HG03460 (cell line): ENCODE results near the gene SCFD1.
"Not testable (repeated sequence)": the region's sequence is repeated elsewhere in the genome, so short reads cannot be mapped to it uniquely, and the experiment has no call there.

Experiments used
- ATAC-seq: cut with Tn5 transposase; IDR thresholded peaks from one replicate; pipeline ENCODE4 v1.9.1; 2021; ENCODE audit not compliant: unreplicated experiment

SCFD1 gene

GRCh38 chr14:30608533-30609006 lies 13.5 kb upstream of the SCFD1 start:
- no peak for ATAC-seq

DNA sequence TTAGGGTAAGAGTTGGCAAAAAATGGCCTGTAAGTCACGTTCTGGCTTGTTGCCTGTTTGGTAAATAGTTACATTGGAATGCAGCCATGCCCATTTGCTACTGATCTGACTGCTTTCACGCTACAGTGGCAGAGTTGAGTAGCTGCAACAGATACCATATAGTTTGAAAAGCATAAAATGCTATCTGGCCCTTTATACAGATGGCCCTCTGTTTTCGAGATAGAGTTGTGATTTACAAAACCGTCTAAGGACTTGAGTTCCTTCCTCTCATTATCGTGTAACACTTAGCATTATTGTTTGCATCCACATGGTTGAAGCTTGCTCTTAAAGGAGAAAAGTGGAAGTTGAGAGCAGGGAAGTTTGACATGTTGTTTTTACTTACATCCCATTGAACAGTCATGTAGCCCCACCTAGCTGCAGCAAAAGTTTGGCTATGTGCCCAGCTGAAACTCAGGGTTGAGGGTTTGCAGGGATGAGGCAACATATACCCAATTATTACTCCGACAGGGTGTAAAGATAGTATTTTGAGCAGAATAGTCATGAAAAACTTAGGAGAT lies 11.3 kb upstream of the SCFD1 start:
- ATAC-seq = no peak

GRCh38 chr14:30614155-30614554 lies 8.0 kb upstream of the SCFD1 start:
- no peak for ATAC-seq

DNA sequence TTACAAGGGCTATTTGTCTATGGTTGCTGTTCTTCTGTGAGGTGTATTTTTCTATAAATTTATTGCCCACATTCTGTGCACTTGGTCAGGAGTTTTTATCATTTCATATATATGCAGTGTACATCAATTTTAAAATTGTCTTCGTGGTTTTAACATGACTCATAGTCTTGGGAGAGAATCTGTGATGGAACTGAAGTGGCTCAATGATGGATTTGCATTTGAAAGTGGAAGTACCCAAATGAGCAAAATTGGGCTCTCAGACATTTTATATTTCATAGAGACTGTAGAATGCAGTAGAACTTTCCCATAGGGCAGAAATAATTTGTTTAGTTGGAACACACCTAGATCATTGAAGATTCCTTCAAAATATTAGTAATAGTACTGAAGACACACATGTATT lies 1.9 kb upstream of the SCFD1 start:
- ATAC-seq = peak; percentile 37

GRCh38 chr14:30621354-30621939 lies 672 bp upstream of the SCFD1 start:
- ATAC-seq = peak; percentile 11

DNA sequence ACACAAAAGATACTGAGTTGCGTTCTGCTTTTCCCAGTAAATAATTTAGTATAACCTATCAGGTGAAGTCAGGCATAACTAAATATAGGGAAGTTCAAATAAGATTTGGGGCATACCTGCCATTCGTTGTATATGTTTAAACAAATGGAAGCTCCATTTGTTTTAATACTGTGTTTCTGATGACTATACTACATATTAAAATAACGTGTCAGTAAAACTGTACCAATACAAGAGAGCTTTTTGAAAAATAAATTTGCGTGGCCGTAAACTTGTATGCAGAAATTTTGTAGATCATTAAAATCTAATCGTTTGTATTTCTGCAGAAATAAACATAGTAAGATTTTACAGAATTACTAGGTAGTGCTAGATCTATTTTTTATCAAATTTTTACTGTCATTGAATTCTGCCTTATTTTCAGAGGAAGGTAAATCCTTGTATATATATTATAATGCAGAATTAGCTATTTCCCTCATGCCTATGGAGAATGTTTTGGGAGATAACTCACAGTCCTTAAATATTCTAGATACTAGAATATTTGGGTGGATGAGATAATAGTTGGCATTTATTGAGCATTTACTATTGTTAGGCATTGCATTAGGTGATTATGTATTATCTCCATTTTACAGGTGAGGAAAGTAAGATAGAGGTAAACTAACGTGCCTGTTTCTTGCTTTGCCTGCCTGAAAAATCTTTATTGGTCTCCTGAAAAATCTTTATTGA lies 1.5 kb downstream of the SCFD1 start:
- ATAC-seq = no peak

GRCh38 chr14:30624132-30624423 lies 2.0 kb downstream of the SCFD1 start:
- ATAC-seq = no peak

DNA sequence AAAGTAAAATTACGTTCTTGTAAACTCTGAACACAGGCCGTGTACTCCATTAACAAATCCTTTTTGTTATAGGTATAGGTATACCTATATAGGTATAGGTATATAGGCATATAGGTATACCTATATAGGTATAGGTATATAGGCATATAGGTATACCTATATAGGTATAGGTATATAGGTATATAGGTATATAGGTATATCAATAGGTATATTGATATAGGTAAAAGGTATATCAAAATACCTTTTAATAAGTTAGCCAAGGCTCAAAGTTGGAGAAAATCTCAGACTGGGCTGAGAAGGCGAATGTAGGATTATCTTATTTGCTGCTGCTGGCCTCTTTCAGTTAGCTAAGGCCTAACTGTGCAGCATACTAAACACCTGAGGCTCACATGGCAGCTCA lies 3.4 kb downstream of the SCFD1 start:
- ATAC-seq = no peak

GRCh38 chr14:30629432-30629831 lies 7.3 kb downstream of the SCFD1 start:
- ATAC-seq = not testable (repeated sequence)

- ATAC-seq = no peak
Measured at GRCh38 chr14:30630248-30630647, 8.1 kb downstream of the SCFD1 start.

- no peak for ATAC-seq
Measured at GRCh38 chr14:30632730-30633129, 10.6 kb downstream of the SCFD1 start.

DNA sequence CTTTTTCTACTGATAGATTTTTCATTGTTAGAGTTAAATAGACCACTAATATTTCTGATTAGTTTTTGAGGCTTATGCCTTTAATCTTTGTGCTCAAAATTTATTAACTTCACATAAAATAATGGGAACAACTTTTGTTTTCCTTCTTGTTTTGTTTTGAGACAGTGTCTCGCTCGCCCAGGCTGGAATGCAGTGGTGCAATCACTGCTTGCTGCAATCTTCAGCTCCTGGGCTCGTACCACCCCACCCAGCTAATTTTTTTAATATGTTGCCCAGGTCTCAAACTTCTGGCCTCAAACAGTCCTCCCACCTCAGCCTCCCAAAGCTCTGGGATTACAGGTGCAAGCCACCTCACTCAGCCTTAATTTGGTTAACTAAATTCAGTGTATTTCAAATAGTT lies 16.8 kb downstream of the SCFD1 start:
- ATAC-seq = no peak

DNA sequence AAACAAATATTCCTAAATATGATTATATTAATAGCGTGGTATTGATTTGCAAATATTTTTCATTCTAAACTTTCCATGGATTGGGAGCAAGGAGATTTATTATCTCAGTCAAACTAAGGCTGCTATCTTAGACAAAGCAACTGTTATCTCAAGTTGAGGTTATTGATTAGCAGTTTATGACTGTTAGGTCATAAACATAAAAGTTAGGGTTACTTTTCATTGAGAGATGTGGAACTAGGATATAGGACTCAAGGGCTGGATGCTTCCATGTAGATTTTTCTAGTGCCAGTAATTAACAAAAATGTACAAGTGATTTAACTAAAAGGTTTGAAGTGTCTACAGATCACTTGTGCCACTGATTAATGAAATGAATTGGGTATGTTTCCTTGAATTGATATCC lies 19.1 kb downstream of the SCFD1 start:
- ATAC-seq = no peak

- not testable (repeated sequence) for ATAC-seq
Measured at GRCh38 chr14:30644462-30644861, 22.3 kb downstream of the SCFD1 start.

- no peak for ATAC-seq
Measured at GRCh38 chr14:30645600-30645999, 23.5 kb downstream of the SCFD1 start.

- no peak for ATAC-seq
Measured at GRCh38 chr14:30648471-30648870, 26.4 kb downstream of the SCFD1 start.

DNA sequence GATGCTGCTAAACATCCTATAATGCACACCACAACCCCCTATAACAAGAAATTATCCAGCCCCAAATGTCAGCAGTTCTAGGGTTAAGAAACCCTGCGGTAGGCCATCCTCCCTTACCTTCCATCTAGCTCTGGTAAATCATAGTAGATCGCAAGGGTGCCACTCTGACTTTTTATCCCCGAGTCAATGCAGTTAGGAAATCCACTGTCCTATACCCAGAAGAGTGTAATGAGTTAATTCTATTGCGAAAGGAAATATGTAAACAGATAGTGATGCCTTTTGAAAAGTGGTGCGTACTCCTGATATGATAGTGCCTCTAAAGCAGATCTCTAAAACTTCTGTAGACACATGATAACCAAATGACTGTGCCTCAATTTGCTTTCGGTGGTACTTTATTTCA lies 29.8 kb downstream of the SCFD1 start:
- ATAC-seq = no peak

DNA sequence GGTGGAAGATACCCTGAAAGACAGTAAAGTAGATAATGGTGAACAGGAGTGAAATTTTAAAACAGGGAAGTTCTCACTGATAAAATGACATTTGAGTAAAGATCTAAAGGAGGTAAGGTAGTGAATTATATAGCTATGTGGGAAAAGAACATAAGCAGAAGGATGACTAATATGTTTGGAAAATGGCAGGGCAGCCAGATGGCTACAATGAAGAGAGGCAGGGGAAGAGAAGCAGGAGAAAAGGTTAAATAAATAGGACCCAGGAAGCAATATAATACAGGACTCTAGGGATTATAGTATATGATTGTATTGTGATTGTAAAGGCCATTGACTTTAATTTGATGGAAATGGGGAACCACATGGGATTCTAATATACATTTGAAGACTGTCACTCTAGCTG lies 33.0 kb downstream of the SCFD1 start:
- ATAC-seq = no peak

DNA sequence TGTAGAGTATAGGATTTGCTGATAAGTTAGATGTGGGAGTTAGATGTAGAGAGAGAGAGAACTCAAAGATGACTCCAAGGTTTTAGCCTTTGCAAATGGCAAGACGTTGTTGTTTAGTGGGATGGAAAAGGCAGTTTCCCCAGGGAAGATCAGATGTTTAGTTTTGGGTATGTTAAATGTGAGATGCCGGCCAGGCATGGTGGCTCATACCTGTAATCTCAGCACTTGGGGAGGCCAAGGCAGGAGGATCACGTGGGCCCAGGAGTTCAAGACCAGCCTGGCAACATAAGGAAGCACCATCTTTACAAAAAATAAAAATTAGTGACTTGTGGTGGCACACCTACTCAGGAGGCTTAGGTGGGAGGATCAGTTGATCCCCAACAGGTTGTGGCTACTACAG lies 33.5 kb downstream of the SCFD1 start:
- no peak for ATAC-seq

GRCh38 chr14:30656190-30656632 lies 34.1 kb downstream of the SCFD1 start:
- ATAC-seq = no peak

GRCh38 chr14:30657050-30657449 lies 34.9 kb downstream of the SCFD1 start:
- no peak for ATAC-seq

- no peak for ATAC-seq
Measured at GRCh38 chr14:30657606-30658163, 35.6 kb downstream of the SCFD1 start.
